Astrocyte (in vitro differentiated cells and primary cell): ENCODE data around the gene SMIM15. TPM values are rescaled to one million over a fixed set of nuclear protein-coding genes. Genes with fewer than 3 reads are reported as not detected.

Experiments used
- DNase-seq: peaks from one replicate; pipeline ENCODE4 v3.0.0-alpha.2; 2010; ENCODE audit warnings: low read depth
- FAIRE-seq: peaks from 2 replicates; lab custom pipeline; 2011; peaks lifted over from hg19 to GRCh38; lab: Jason Lieb, UNC
- H2AFZ ChIP-seq: 2 replicates; pipeline ENCODE4 v1.6.0; 2012; ENCODE audit warnings: low read depth, low read length, inconsistent platforms
- H3K27ac ChIP-seq: 2 replicates; pipeline ENCODE4 v1.5.1; 2011; ENCODE audit warnings: low read depth, low read length, inconsistent platforms
- H3K27me3 ChIP-seq: 2 replicates; pipeline ENCODE4 v1.6.0; 2011; ENCODE audit warnings: low read length, inconsistent platforms; ENCODE audit not compliant: insufficient read depth
- H3K36me3 ChIP-seq: 2 replicates; pipeline ENCODE4 v1.5.1; 2011; ENCODE audit warnings: low read length, inconsistent platforms; ENCODE audit not compliant: insufficient read depth
- H3K4me1 ChIP-seq: 2 replicates; pipeline ENCODE4 v1.5.1; 2011; ENCODE audit warnings: low read length, inconsistent platforms; ENCODE audit not compliant: insufficient read depth
- H3K4me2 ChIP-seq: 2 replicates; pipeline ENCODE4 v1.6.0; 2012; ENCODE audit warnings: low read length, inconsistent platforms
- H3K4me3 ChIP-seq: 2 replicates; pipeline ENCODE4 v1.5.1; 2011; ENCODE audit warnings: low read depth, mild to moderate bottlenecking, low read length, inconsistent platforms; ENCODE audit not compliant: insufficient read depth
- H3K79me2 ChIP-seq: 2 replicates; pipeline ENCODE4 v1.6.0; 2012; ENCODE audit warnings: mild to moderate bottlenecking, low read length, inconsistent platforms; ENCODE audit not compliant: insufficient read depth
- H3K9ac ChIP-seq: 2 replicates; pipeline ENCODE4 v1.6.0; 2012; ENCODE audit warnings: mild to moderate bottlenecking, low read length, inconsistent platforms
- H3K9me3 ChIP-seq: 2 replicates; pipeline ENCODE4 v1.5.1; 2012; ENCODE audit warnings: low read depth, mild to moderate bottlenecking, low read length, inconsistent platforms; ENCODE audit not compliant: insufficient read depth
- H4K20me1 ChIP-seq: 2 replicates; pipeline ENCODE4 v1.6.0; 2012; ENCODE audit warnings: low read length, inconsistent platforms; ENCODE audit not compliant: insufficient read depth
- H3K27ac Mint-ChIP-seq: one replicate; pipeline ENCODE4 v1.8.0; 2021; ENCODE audit warnings: mild to moderate bottlenecking, mixed read lengths; ENCODE audit not compliant: unreplicated experiment
- H3K27me3 Mint-ChIP-seq: one replicate; pipeline ENCODE4 v1.8.0; 2021; ENCODE audit warnings: low read depth, mixed read lengths; ENCODE audit not compliant: unreplicated experiment
- H3K36me3 Mint-ChIP-seq: one replicate; pipeline ENCODE4 v1.8.0; 2021; ENCODE audit warnings: low read depth, mixed read lengths; ENCODE audit not compliant: unreplicated experiment
- H3K4me1 Mint-ChIP-seq: one replicate; pipeline ENCODE4 v1.8.0; 2021; ENCODE audit warnings: low read depth, mixed read lengths; ENCODE audit not compliant: unreplicated experiment
- H3K4me3 Mint-ChIP-seq: one replicate; pipeline ENCODE4 v1.8.0; 2021; ENCODE audit warnings: mild to moderate bottlenecking, moderate library complexity, mixed read lengths; ENCODE audit not compliant: unreplicated experiment
- H3K9me3 Mint-ChIP-seq: one replicate; pipeline ENCODE4 v1.8.0; 2021; ENCODE audit warnings: mild to moderate bottlenecking, mixed read lengths; ENCODE audit not compliant: unreplicated experiment
- CTCF ChIP-seq: IDR thresholded peaks from 2 replicates; pipeline ENCODE4 v1.5.1; 2011; ENCODE audit warnings: low read depth, mild to moderate bottlenecking, inconsistent platforms, low read length, moderate library complexity; ENCODE audit not compliant: insufficient read depth
- EZH2 ChIP-seq: IDR thresholded peaks from 2 replicates; pipeline ENCODE4 v1.6.1; 2012; ENCODE audit warnings: mild to moderate bottlenecking, low read length, inconsistent platforms; ENCODE audit not compliant: insufficient read depth
- total RNA-seq: library from RNA; stranded (reverse); gene quantifications from 2 replicates; pipeline ENCODE4 v1.2.1, GENCODE V29; 2021

SMIM15 gene
- total RNA-seq, 1 donor from 2014 or later: 86.6 TPM

GRCh38 chr5:61139094-61139873, 23.0 kb downstream of the SMIM15 start:
- Mint-ChIP-seq H3K36me3 (no peaks in the 10 kb centered on the region), H3K9me3 (peaks cover 3% of the 10 kb centered on the region), H3K27ac (no peak overlapping the region), H3K4me3 (no peak overlapping the region), H3K27me3 (no peaks in the 10 kb centered on the region), H3K4me1 (peaks cover 2% of the 10 kb centered on the region)
- TF ChIP-seq EZH2: no peak
- TF ChIP-seq CTCF: no peak
- Histone ChIP-seq H4K20me1 (no peaks in the 10 kb centered on the region), H2AFZ (no peak overlapping the region), H3K27ac (no peak overlapping the region), H3K27me3 (no peaks in the 10 kb centered on the region), H3K4me3 (no peak overlapping the region), H3K79me2 (no peaks in the 10 kb centered on the region), H3K4me2 (no peak overlapping the region), H3K9ac (no peak overlapping the region), H3K36me3 (no peaks in the 10 kb centered on the region), H3K4me1 (no peaks in the 10 kb centered on the region), H3K9me3 (no peaks in the 10 kb centered on the region)
- DNase-seq: no peak
- no peak for FAIRE-seq

GRCh38 chr5:61137835-61138234, 24.4 kb downstream of the SMIM15 start:
- peaks cover 3% of the 10 kb centered on the region for H3K9me3 Mint-ChIP-seq
- no peak for FAIRE-seq
- H3K79me2 ChIP-seq: no peaks in the 10 kb centered on the region
- no peak overlapping the region for H3K27ac ChIP-seq
- H4K20me1 ChIP-seq: no peaks in the 10 kb centered on the region
- H3K4me1 ChIP-seq: no peaks in the 10 kb centered on the region
- DNase-seq: no peak
- H3K4me1 Mint-ChIP-seq: peaks cover 3% of the 10 kb centered on the region
- H3K27me3 ChIP-seq: no peaks in the 10 kb centered on the region
- H3K4me3 ChIP-seq: no peak overlapping the region
- no peaks in the 10 kb centered on the region for H3K36me3 ChIP-seq
- no peak for TF ChIP-seq EZH2
- TF ChIP-seq CTCF: no peak
- H3K27me3 Mint-ChIP-seq: no peaks in the 10 kb centered on the region
- no peak overlapping the region for H3K4me3 Mint-ChIP-seq
- no peaks in the 10 kb centered on the region for H3K9me3 ChIP-seq
- no peak overlapping the region for H3K9ac ChIP-seq
- H3K36me3 Mint-ChIP-seq: no peaks in the 10 kb centered on the region
- no peak overlapping the region for H3K27ac Mint-ChIP-seq
- H2AFZ ChIP-seq: no peak overlapping the region
- H3K4me2 ChIP-seq: no peak overlapping the region

GRCh38 chr5:61132559-61132958, 29.7 kb downstream of the SMIM15 start:
- Histone ChIP-seq H3K27ac (no peak overlapping the region), H3K9me3 (no peaks in the 10 kb centered on the region), H3K4me3 (no peak overlapping the region), H4K20me1 (no peaks in the 10 kb centered on the region), H3K36me3 (no peaks in the 10 kb centered on the region), H2AFZ (no peak overlapping the region), H3K27me3 (no peaks in the 10 kb centered on the region), H3K4me1 (no peaks in the 10 kb centered on the region), H3K4me2 (no peak overlapping the region), H3K9ac (no peak overlapping the region), H3K79me2 (no peaks in the 10 kb centered on the region)
- Mint-ChIP-seq H3K4me3 (no peak overlapping the region), H3K27ac (peak overlapping the region; percentile 89), H3K9me3 (no peaks in the 10 kb centered on the region), H3K36me3 (no peaks in the 10 kb centered on the region), H3K4me1 (peaks cover 7% of the 10 kb centered on the region), H3K27me3 (no peaks in the 10 kb centered on the region)
- peak; percentile 43 for FAIRE-seq
- DNase-seq: peak; percentile 28
- TF ChIP-seq EZH2 (no peak), CTCF (no peak)
